AG04450 (cell line): ENCODE measurements around the gene HOXA5. TPM values are rescaled to one million over a fixed set of nuclear protein-coding genes. Genes with fewer than 3 reads are reported as not detected.
A peak's percentile ranks its signal among the peaks of the same experiment; 100 is the strongest.

Experiments
- CTCF ChIA-PET: fragments of 300-600, 350-600 bp; formaldehyde crosslinking; extraction: SDS; loops from one replicate; lab custom pipeline; 2022; ENCODE audit warnings: antibody characterized with exemption, inconsistent platforms; lab: Charles Lee
- POLR2A ChIA-PET: fragments of 350-600 bp; formaldehyde crosslinking; extraction: SDS; loops from one replicate; lab custom pipeline; 2021; ENCODE audit warnings: antibody characterized with exemption, inconsistent platforms; lab: Yijun Ruan, JAX
- DNase-seq: peaks from one replicate; pipeline ENCODE4 v3.0.0-alpha.2; 2011; ENCODE audit warnings: low read depth, low spot score
- H3K27ac ChIP-seq: one replicate; pipeline ENCODE4 v1.5.1; 2012; ENCODE audit warnings: low read depth, low read length, control low read depth
- H3K27me3 ChIP-seq: one replicate; pipeline ENCODE4 v1.6.0; 2012; ENCODE audit warnings: low read length; ENCODE audit not compliant: control insufficient read depth, insufficient read depth
- H3K4me3 ChIP-seq: 2 replicates; pipeline ENCODE4 v1.5.1; 2011; ENCODE audit warnings: mild to moderate bottlenecking, low read depth, low read length, control low read depth
- H3K9me3 ChIP-seq: 2 replicates; pipeline ENCODE4 v1.5.1; 2012; ENCODE audit warnings: low read length; ENCODE audit not compliant: control insufficient read depth, insufficient read depth
- CTCF ChIP-seq: IDR thresholded peaks from 2 replicates; pipeline ENCODE4 v1.5.1; 2011; ENCODE audit warnings: low read depth, low read length, control low read depth, inconsistent platforms
- polyA minus RNA-seq: library from RNA; depleted of rRNA, polyadenylated mRNA; stranded (reverse); fragments of >200 nt; gene quantifications from 2 replicates; pipeline ENCODE4 v1.2.3, GENCODE V29; 2011; rRNA and poly(A)+ RNA removed
- polyA plus RNA-seq: library from polyadenylated mRNA; depleted of rRNA; stranded (reverse); fragments of >200 nt; gene quantifications from 2 replicates; pipeline ENCODE4 v1.2.3, GENCODE V29; 2011; rRNA removed

The HOXA5 gene
- polyA plus RNA-seq: 48.3 and 51.0 TPM in 2 replicates
- 37.7 and 49.7 TPM in 2 replicates for polyA minus RNA-seq

- Histone ChIP-seq H3K27me3 (no peaks in the 10 kb centered on the region), H3K9me3 (no peaks in the 10 kb centered on the region; the same call in 1 of the 2 replicates), H3K27ac (peak within 1 kb of the TSS; percentile 93), H3K4me3 (peak within 1 kb of the TSS; percentile 94)
- DNase-seq: peak; percentile 100
- POLR2A ChIA-PET: interaction anchor here (0.5 to 4.1 kb wide), 23 partner anchors 9 to 1281 kb away, joined by 3 to 23 read pairs (median 4); partner anchors contain the start of genes CBX3, HNRNPA2B1, HOXA3 and HOXA4
- CTCF ChIA-PET: interaction anchor here (0.5 to 7.8 kb wide), 39 partner anchors 9 to 1283 kb away, joined by 3 to 93 read pairs (median 6); partner anchors contain the start of genes HOXA3, HOXA4 and HOXA7
- TF ChIP-seq CTCF: peak; percentile 84; the same call in 1 of the 2 replicates
Observed at GRCh38 chr7:27143023-27143949, at the start of gene HOXA5. TSS of gene HOXA5 (minus strand) at chr7:27143681. CDS start at chr7:27143607, 74 bp downstream.

GRCh38 chr7:27192546-27193334 is 49.3 kb upstream of the HOXA5 start:
- CTCF ChIA-PET: interaction anchor here (0.8 to 1.0 kb wide), 2 partner anchors 14 to 907 kb away, joined by 3 read pairs; no protein-coding TSS in a partner anchor
- H3K27ac ChIP-seq: no peak overlapping the region
- POLR2A ChIA-PET: interaction anchor here (0.6 kb wide), 1 partner anchor 907 kb away, joined by 3 read pairs; no protein-coding TSS in a partner anchor
- no peak overlapping the region for H3K4me3 ChIP-seq
- H3K27me3 ChIP-seq: peaks cover 88% of the 10 kb centered on the region
- peaks cover 15% of the 10 kb centered on the region; the same call in 1 of the 2 replicates for H3K9me3 ChIP-seq
- no peak for DNase-seq
- no peak for TF ChIP-seq CTCF

GRCh38 chr7:27191833-27192545 is 48.5 kb upstream of the HOXA5 start:
- H3K4me3 ChIP-seq: no peak overlapping the region
- no peak for DNase-seq
- H3K9me3 ChIP-seq: peaks cover 15% of the 10 kb centered on the region; the same call in 1 of the 2 replicates
- POLR2A ChIA-PET: interaction anchor here (0.6 kb wide), 1 partner anchor 908 kb away, joined by 3 read pairs; no protein-coding TSS in a partner anchor
- H3K27me3 ChIP-seq: peaks cover 88% of the 10 kb centered on the region
- CTCF ChIA-PET: interaction anchor here (1.0 kb wide), 1 partner anchor 907 kb away, joined by 3 read pairs; no protein-coding TSS in a partner anchor
- no peak for TF ChIP-seq CTCF
- H3K27ac ChIP-seq: no peak overlapping the region

- Histone ChIP-seq H3K4me3 (no peak overlapping the region), H3K27me3 (peaks cover 91% of the 10 kb centered on the region), H3K9me3 (peaks cover 15% of the 10 kb centered on the region; the same call in 1 of the 2 replicates), H3K27ac (no peak overlapping the region)
- ChIA-PET CTCF (interaction anchor here (2.3 kb wide), 1 partner anchor 12 kb away, joined by 16 read pairs; no protein-coding TSS in a partner anchor), POLR2A (no interaction called here)
- no peak for DNase-seq
- no peak for TF ChIP-seq CTCF
Observed at GRCh38 chr7:27191161-27191731, 47.8 kb upstream of the HOXA5 start.
